ENCODE data around the gene GPR160.

DNA sequence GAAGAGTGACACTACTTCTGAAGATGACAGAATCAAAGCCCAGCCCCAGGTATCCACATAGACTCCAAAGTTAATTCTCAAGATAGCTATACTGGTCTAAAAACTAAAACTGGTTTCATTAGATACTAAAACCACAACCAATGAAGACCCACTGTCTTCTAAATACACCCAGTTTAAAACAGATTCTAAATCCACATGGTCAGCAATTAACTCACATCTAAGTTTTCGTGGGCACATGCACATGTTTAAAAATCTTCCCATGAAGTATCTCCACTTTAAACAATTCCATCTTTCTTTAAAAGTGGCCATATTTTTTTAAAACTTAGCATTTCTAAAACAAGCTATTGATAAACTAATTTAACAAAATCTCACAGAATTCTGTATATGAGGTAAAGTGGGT, 63.1 kb downstream of the GPR160 start:
- no peak for TF ChIP-seq EZH2phosphoT487 (IDR thresholded peaks at IDR 0.05; ENCODE audit: low read depth, severe bottlenecking, unreplicated experiment)
- no peak for TF ChIP-seq EZH2 (IDR thresholded peaks at IDR 0.05; ENCODE audit: borderline replicate concordance)
- TF ChIP-seq, protein P1, sequence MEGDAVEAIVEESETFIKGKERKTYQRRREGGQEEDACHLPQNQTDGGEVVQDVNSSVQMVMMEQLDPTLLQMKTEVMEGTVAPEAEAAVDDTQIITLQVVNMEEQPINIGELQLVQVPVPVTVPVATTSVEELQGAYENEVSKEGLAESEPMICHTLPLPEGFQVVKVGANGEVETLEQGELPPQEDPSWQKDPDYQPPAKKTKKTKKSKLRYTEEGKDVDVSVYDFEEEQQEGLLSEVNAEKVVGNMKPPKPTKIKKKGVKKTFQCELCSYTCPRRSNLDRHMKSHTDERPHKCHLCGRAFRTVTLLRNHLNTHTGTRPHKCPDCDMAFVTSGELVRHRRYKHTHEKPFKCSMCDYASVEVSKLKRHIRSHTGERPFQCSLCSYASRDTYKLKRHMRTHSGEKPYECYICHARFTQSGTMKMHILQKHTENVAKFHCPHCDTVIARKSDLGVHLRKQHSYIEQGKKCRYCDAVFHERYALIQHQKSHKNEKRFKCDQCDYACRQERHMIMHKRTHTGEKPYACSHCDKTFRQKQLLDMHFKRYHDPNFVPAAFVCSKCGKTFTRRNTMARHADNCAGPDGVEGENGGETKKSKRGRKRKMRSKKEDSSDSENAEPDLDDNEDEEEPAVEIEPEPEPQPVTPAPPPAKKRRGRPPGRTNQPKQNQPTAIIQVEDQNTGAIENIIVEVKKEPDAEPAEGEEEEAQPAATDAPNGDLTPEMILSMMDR (IDR thresholded peaks at IDR 0.05; ENCODE audit: poor library complexity) = no peak
